ENCODE results near the gene BPI. TPM values are rescaled to one million over a fixed set of nuclear protein-coding genes. Genes with fewer than 3 reads are reported as not detected.
"Not testable (repeated sequence)": the region's sequence is repeated elsewhere in the genome, so short reads cannot be mapped to it uniquely, and the experiment has no call there.

Gene BPI
- polyA plus RNA-seq, 1 experiment = 0.04 TPM

GRCh38 chr20:38283236-38283635 is 20.7 kb upstream of the BPI start:
- POLR2A ChIA-PET = no interaction called here
- Histone ChIP-seq H3K9me3 (ENCODE audit: control insufficient read depth, insufficient read depth, low read length) (peaks cover 11% of the 10 kb centered on the region), H3K4me3 (ENCODE audit: low read depth, low read length) (no peak overlapping the region), H3K27ac (ENCODE audit: low read depth, low read length) (no peak overlapping the region), H3K27me3 (ENCODE audit: control insufficient read depth, insufficient read depth, low read length) (no peaks in the 10 kb centered on the region)
- no peak for TF ChIP-seq CTCF (IDR thresholded peaks at IDR 0.05; ENCODE audit: low read depth, low read length)
- no peak for DNase-seq (ENCODE audit: low read depth, low spot score)
- CTCF ChIA-PET = no interaction called here

GRCh38 chr20:38284066-38284650 is 19.8 kb upstream of the BPI start:
- POLR2A ChIA-PET; H3K4me3 ChIP-seq (ENCODE audit: low read depth, low read length); H3K27ac ChIP-seq (ENCODE audit: low read depth, low read length); CTCF ChIA-PET; DNase-seq (ENCODE audit: low read depth, low spot score); H3K27me3 ChIP-seq (ENCODE audit: control insufficient read depth, insufficient read depth, low read length): not testable (repeated sequence)
- H3K9me3 ChIP-seq (ENCODE audit: control insufficient read depth, insufficient read depth, low read length) = peaks cover 11% of the 10 kb centered on the region

GRCh38 chr20:38284893-38285444 is 19.0 kb upstream of the BPI start:
- POLR2A ChIA-PET = no interaction called here
- DNase-seq (ENCODE audit: low read depth, low spot score) = no peak
- CTCF ChIA-PET = no interaction called here
- Histone ChIP-seq H3K9me3 (ENCODE audit: control insufficient read depth, insufficient read depth, low read length) (peaks cover 11% of the 10 kb centered on the region), H3K27me3 (ENCODE audit: control insufficient read depth, insufficient read depth, low read length) (no peaks in the 10 kb centered on the region), H3K4me3 (ENCODE audit: low read depth, low read length) (no peak overlapping the region), H3K27ac (ENCODE audit: low read depth, low read length) (no peak overlapping the region)
- TF ChIP-seq CTCF (IDR thresholded peaks at IDR 0.05; ENCODE audit: low read depth, low read length) = no peak

GRCh38 chr20:38286586-38287531 is 17.1 kb upstream of the BPI start:
- CTCF ChIA-PET = interaction anchor here (1.5 kb wide), 1 partner anchor 18 kb away, joined by 7 read pairs; no protein-coding TSS in a partner anchor
- H3K27ac ChIP-seq (ENCODE audit: low read depth, low read length) = no peak overlapping the region
- no peaks in the 10 kb centered on the region for H3K27me3 ChIP-seq (ENCODE audit: control insufficient read depth, insufficient read depth, low read length)
- TF ChIP-seq CTCF (IDR thresholded peaks at IDR 0.05; ENCODE audit: low read depth, low read length) = no peak
- peaks cover 6% of the 10 kb centered on the region for H3K9me3 ChIP-seq (ENCODE audit: control insufficient read depth, insufficient read depth, low read length)
- no peak overlapping the region for H3K4me3 ChIP-seq (ENCODE audit: low read depth, low read length)
- POLR2A ChIA-PET = interaction anchor here (0.6 kb wide), 1 partner anchor 33 kb away, joined by 3 read pairs; no protein-coding TSS in a partner anchor
- DNase-seq (ENCODE audit: low read depth, low spot score) = no peak

GRCh38 chr20:38290829-38291814 is 12.8 kb upstream of the BPI start:
- Histone ChIP-seq H3K27ac (ENCODE audit: low read depth, low read length) (no peak overlapping the region), H3K9me3 (ENCODE audit: control insufficient read depth, insufficient read depth, low read length) (no peaks in the 10 kb centered on the region; the same call in 1 of the 2 replicates), H3K4me3 (ENCODE audit: low read depth, low read length) (no peak overlapping the region), H3K27me3 (ENCODE audit: control insufficient read depth, insufficient read depth, low read length) (peaks cover 3% of the 10 kb centered on the region)
- POLR2A ChIA-PET = interaction anchor here (0.7 kb wide), 2 partner anchors 15 to 42 kb away, joined by 3 read pairs; no protein-coding TSS in a partner anchor
- peak; percentile 58 for TF ChIP-seq CTCF (IDR thresholded peaks at IDR 0.05; ENCODE audit: low read depth, low read length)
- CTCF ChIA-PET = interaction anchor here (0.5 to 1.7 kb wide), 10 partner anchors 9 to 238 kb away, joined by 3 to 10 read pairs (median 3); partner anchors contain the start of gene BPI
- DNase-seq (ENCODE audit: low read depth, low spot score) = peak; percentile 61

Measured in AG04450 (cell line).